Activated CD4-positive, alpha-beta memory T cell treated with anti-CD3 and anti-CD28 coated beads for 36 hours (primary cell): ENCODE results near the gene MRAP2. TPM values are rescaled to one million over a fixed set of nuclear protein-coding genes. Genes with fewer than 3 reads are reported as not detected.
"Not testable (repeated sequence)": the region's sequence is repeated elsewhere in the genome, so short reads cannot be mapped to it uniquely, and the experiment has no call there.

Experiments
- CTCF ChIA-PET: fragments of 350-600 bp; sonication (Branson Sonifier 250); formaldehyde crosslinking; loops from one replicate; lab custom pipeline; 2021; ENCODE audit warnings: antibody characterized with exemption, inconsistent platforms; lab: Charles Lee
- POLR2A ChIA-PET: fragments of 350-600 bp; sonication (Branson Sonifier 250); formaldehyde crosslinking; loops from one replicate; lab custom pipeline; 2021; ENCODE audit warnings: antibody characterized with exemption; lab: Charles Lee
- DNase-seq: peaks from one replicate; pipeline ENCODE4 v3.0.0-alpha.2; 2020
- H3K27ac Mint-ChIP-seq: one replicate; pipeline ENCODE4 v1.8.0; 2021; ENCODE audit warnings: mixed read lengths
- H3K27me3 Mint-ChIP-seq: one replicate; pipeline ENCODE4 v1.8.0; 2021; ENCODE audit warnings: mixed read lengths
- H3K36me3 Mint-ChIP-seq: one replicate; pipeline ENCODE4 v1.8.0; 2021; ENCODE audit warnings: mixed read lengths
- H3K4me1 Mint-ChIP-seq: one replicate; pipeline ENCODE4 v1.8.0; 2021; ENCODE audit warnings: low read depth, mixed read lengths
- H3K4me3 Mint-ChIP-seq: one replicate; pipeline ENCODE4 v1.8.0; 2021; ENCODE audit warnings: mild to moderate bottlenecking, mixed read lengths
- H3K9me3 Mint-ChIP-seq: one replicate; pipeline ENCODE4 v1.8.0; 2021; ENCODE audit warnings: mixed read lengths
- intact Hi-C: fragments of 100-400 bp; cut with micrococcal nuclease; formaldehyde crosslinking; loops from one replicate; pipeline ENCODE4 v1.15.1; 2023
- total RNA-seq, 2 experiments: library from RNA; stranded (reverse); gene quantifications; one replicate each; pipeline ENCODE4 v1.2.3, GENCODE V29; 2021

Gene MRAP2
- total RNA-seq, 2 experiments from 2014 or later, result not detected

- intact Hi-C loops, result no loop called here
- Mint-ChIP-seq H3K4me3 (no peak overlapping the region), H3K27me3 (peaks cover 7% of the 10 kb centered on the region), H3K4me1 (no peaks in the 10 kb centered on the region), H3K9me3 (no peaks in the 10 kb centered on the region), H3K27ac (no peak overlapping the region), H3K36me3 (no peaks in the 10 kb centered on the region)
- no peak for DNase-seq
- ChIA-PET POLR2A (no interaction called here), CTCF (no interaction called here)
These were observed 52.5 kb downstream of the MRAP2 start for GRCh38 chr6:84086056-84086455.

GRCh38 chr6:84086545-84087429 is 53.2 kb downstream of the MRAP2 start:
- intact Hi-C loops, result no loop called here
- no peak for DNase-seq
- peaks cover 7% of the 10 kb centered on the region for H3K27me3 Mint-ChIP-seq
- H3K4me1 Mint-ChIP-seq, result no peaks in the 10 kb centered on the region
- CTCF ChIA-PET, result no interaction called here
- no peak overlapping the region for H3K4me3 Mint-ChIP-seq
- no peaks in the 10 kb centered on the region for H3K36me3 Mint-ChIP-seq
- POLR2A ChIA-PET, result no interaction called here
- H3K27ac Mint-ChIP-seq, result no peak overlapping the region
- no peaks in the 10 kb centered on the region for H3K9me3 Mint-ChIP-seq

- H3K27ac Mint-ChIP-seq, result no peak overlapping the region
- H3K36me3 Mint-ChIP-seq, result no peaks in the 10 kb centered on the region
- CTCF ChIA-PET, result no interaction called here
- no peaks in the 10 kb centered on the region for H3K4me1 Mint-ChIP-seq
- H3K27me3 Mint-ChIP-seq, result peaks cover 7% of the 10 kb centered on the region
- POLR2A ChIA-PET, result no interaction called here
- DNase-seq, result no peak
- no peaks in the 10 kb centered on the region for H3K9me3 Mint-ChIP-seq
- intact Hi-C loops, result no loop called here
- H3K4me3 Mint-ChIP-seq, result no peak overlapping the region
These were observed 55.5 kb downstream of the MRAP2 start for GRCh38 chr6:84089081-84089480.

GRCh38 chr6:84089552-84089951 is 56.0 kb downstream of the MRAP2 start:
- Mint-ChIP-seq H3K4me3 (no peak overlapping the region), H3K36me3 (no peaks in the 10 kb centered on the region), H3K27me3 (peaks cover 7% of the 10 kb centered on the region), H3K9me3 (no peaks in the 10 kb centered on the region), H3K27ac (no peak overlapping the region), H3K4me1 (no peaks in the 10 kb centered on the region)
- DNase-seq, result no peak
- ChIA-PET POLR2A (no interaction called here), CTCF (no interaction called here)
- intact Hi-C loops, result no loop called here

GRCh38 chr6:84093441-84094435 is 60.2 kb downstream of the MRAP2 start:
- DNase-seq, result no peak
- Mint-ChIP-seq H3K27me3 (peaks cover 2% of the 10 kb centered on the region), H3K9me3 (no peaks in the 10 kb centered on the region), H3K27ac (no peak overlapping the region), H3K4me1 (no peaks in the 10 kb centered on the region), H3K4me3 (no peak overlapping the region), H3K36me3 (no peaks in the 10 kb centered on the region)
- POLR2A ChIA-PET, result no interaction called here
- CTCF ChIA-PET, result no interaction called here
- intact Hi-C loops, result no loop called here

- Mint-ChIP-seq H3K4me1 (no peaks in the 10 kb centered on the region), H3K9me3 (no peaks in the 10 kb centered on the region), H3K4me3 (no peak overlapping the region), H3K27me3 (peaks cover under 1% of the 10 kb centered on the region), H3K27ac (no peak overlapping the region), H3K36me3 (no peaks in the 10 kb centered on the region)
- ChIA-PET CTCF (interaction anchor here (0.6 kb wide), 1 partner anchor 10 kb away, joined by 3 read pairs; no protein-coding TSS in a partner anchor), POLR2A (no interaction called here)
- intact Hi-C loops, result no loop called here
- no peak for DNase-seq
These were observed 61.6 kb downstream of the MRAP2 start for GRCh38 chr6:84095156-84095555.

- no peaks in the 10 kb centered on the region for H3K36me3 Mint-ChIP-seq
- peaks cover 12% of the 10 kb centered on the region for H3K27me3 Mint-ChIP-seq
- intact Hi-C loops, result no loop called here
- no peaks in the 10 kb centered on the region for H3K4me1 Mint-ChIP-seq
- H3K4me3 Mint-ChIP-seq, result no peak overlapping the region
- H3K27ac Mint-ChIP-seq, result no peak overlapping the region
- ChIA-PET POLR2A (no interaction called here), CTCF (no interaction called here)
- no peaks in the 10 kb centered on the region for H3K9me3 Mint-ChIP-seq
- DNase-seq, result no peak
These were observed 69.5 kb downstream of the MRAP2 start for GRCh38 chr6:84103029-84103428.

GRCh38 chr6:84105215-84105924 is 71.8 kb downstream of the MRAP2 start:
- H3K4me3 Mint-ChIP-seq, intact Hi-C loops, H3K4me1 Mint-ChIP-seq, CTCF ChIA-PET, DNase-seq, POLR2A ChIA-PET, H3K36me3 Mint-ChIP-seq, H3K9me3 Mint-ChIP-seq, H3K27ac Mint-ChIP-seq: not testable (repeated sequence)
- H3K27me3 Mint-ChIP-seq, result peaks cover 12% of the 10 kb centered on the region

- intact Hi-C loops, result no loop called here
- no peaks in the 10 kb centered on the region for H3K4me1 Mint-ChIP-seq
- ChIA-PET CTCF (no interaction called here), POLR2A (no interaction called here)
- no peak for DNase-seq
- no peak overlapping the region for H3K4me3 Mint-ChIP-seq
- no peak overlapping the region for H3K27ac Mint-ChIP-seq
- H3K27me3 Mint-ChIP-seq, result peaks cover 7% of the 10 kb centered on the region
- no peaks in the 10 kb centered on the region for H3K36me3 Mint-ChIP-seq
- no peaks in the 10 kb centered on the region for H3K9me3 Mint-ChIP-seq
These were observed 73.9 kb downstream of the MRAP2 start for GRCh38 chr6:84107495-84107894.

GRCh38 chr6:84111351-84111750 is 77.8 kb downstream of the MRAP2 start:
- H3K4me1 Mint-ChIP-seq, DNase-seq, CTCF ChIA-PET, intact Hi-C loops, H3K4me3 Mint-ChIP-seq, H3K9me3 Mint-ChIP-seq, H3K36me3 Mint-ChIP-seq, POLR2A ChIA-PET, H3K27ac Mint-ChIP-seq: not testable (repeated sequence)
- H3K27me3 Mint-ChIP-seq, result peaks cover 11% of the 10 kb centered on the region

GRCh38 chr6:84114933-84115594 is 81.5 kb downstream of the MRAP2 start:
- H3K4me3 Mint-ChIP-seq, intact Hi-C loops, H3K4me1 Mint-ChIP-seq, CTCF ChIA-PET, DNase-seq, H3K27ac Mint-ChIP-seq, H3K9me3 Mint-ChIP-seq, H3K27me3 Mint-ChIP-seq, H3K36me3 Mint-ChIP-seq, POLR2A ChIA-PET: not testable (repeated sequence)
